Body of pancreas (tissue), 4 donors: ENCODE results near the gene ZDHHC1.
A peak's percentile ranks its signal among the peaks of the same experiment; 100 is the strongest.

Experiments
- POLR2A ChIP-seq, 3 donors: fragments of 450-650 bp; IDR thresholded peaks; one replicate each; pipeline ENCODE4 v1.6.1; 2016; ENCODE audit warnings: antibody characterized with exemption in 3 of 3, mild to moderate bottlenecking in 2 of 3
- TF ChIP-seq, protein P1 (sequence below), 7 experiments: fragments of 450-650 bp in 4 of 7; fragments of 200-600 bp in 3 of 7; sonication (generic) in 3 of 7; IDR thresholded peaks; one replicate each; pipeline ENCODE4 v1.5.1; 2016 to 2019; ENCODE audit warnings: antibody characterized with exemption in 7 of 7

DNA sequence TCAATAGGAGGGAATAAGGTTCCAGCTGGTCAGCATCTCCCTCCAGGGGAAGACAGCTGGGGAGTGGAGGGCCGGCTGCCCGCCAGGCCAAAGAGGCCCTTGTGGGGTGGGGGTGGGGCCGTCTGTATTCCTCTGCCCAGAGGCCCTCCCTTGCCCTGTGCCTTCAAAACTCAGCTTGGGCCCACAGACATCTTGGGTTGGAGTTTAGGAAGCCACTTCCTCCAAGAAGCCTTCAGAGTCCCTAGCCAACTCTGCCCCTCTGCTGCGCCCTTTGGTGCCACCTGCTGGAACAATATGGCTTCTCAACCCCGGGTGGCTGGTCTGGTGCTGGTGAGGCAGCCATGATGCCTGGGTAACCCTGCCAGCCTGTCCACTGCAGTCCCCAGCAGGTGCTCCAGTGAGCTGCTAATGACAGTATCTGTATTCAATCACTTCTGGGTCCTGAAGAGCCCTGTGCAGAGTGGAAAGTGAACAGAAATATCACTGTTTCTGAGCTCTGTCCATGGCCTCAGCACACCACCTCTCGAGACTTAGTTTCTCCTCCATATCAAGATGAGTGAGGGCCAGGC, 31.3 kb upstream of the ZDHHC1 start:
- TF ChIP-seq, protein P1, sequence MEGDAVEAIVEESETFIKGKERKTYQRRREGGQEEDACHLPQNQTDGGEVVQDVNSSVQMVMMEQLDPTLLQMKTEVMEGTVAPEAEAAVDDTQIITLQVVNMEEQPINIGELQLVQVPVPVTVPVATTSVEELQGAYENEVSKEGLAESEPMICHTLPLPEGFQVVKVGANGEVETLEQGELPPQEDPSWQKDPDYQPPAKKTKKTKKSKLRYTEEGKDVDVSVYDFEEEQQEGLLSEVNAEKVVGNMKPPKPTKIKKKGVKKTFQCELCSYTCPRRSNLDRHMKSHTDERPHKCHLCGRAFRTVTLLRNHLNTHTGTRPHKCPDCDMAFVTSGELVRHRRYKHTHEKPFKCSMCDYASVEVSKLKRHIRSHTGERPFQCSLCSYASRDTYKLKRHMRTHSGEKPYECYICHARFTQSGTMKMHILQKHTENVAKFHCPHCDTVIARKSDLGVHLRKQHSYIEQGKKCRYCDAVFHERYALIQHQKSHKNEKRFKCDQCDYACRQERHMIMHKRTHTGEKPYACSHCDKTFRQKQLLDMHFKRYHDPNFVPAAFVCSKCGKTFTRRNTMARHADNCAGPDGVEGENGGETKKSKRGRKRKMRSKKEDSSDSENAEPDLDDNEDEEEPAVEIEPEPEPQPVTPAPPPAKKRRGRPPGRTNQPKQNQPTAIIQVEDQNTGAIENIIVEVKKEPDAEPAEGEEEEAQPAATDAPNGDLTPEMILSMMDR (IDR thresholded peaks at IDR 0.05): peak; percentile 11 to 61 (median 44)
- no peak for TF ChIP-seq POLR2A (IDR thresholded peaks at IDR 0.05)
